ENCODE results near the gene ABCA4.
A peak's percentile ranks its signal among the peaks of the same experiment; 100 is the strongest.

ABCA4 gene

DNA sequence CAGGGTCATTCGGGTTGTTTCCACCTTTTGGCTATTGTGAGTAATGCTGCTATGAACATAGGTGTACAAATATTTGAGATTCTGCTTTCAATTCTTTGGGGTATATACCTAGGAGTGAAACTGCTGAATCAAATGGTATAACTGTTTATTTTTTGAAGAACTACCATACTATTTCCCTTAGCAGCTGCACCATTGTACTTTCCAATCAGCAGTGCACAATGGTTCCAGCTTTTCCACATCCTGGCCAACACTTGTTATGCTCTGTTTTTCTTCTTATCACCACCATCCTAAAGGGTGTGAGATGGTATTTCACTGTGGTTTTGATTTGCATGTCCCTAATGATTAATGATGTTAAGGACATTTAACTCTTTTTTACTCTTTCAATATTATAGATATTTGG, 3.6 kb upstream of the ABCA4 start:
- H3K4me3 ChIP-seq (ENCODE audit: low read depth, low read length), result no peak overlapping the region
- no peak for DNase-seq (ENCODE audit: low read depth, low spot score)
- ChIA-PET POLR2A (no interaction called here), CTCF (interaction anchor here (1.0 kb wide), 1 partner anchor 211 kb away, joined by 3 read pairs; no protein-coding TSS in a partner anchor)
- TF ChIP-seq, protein P1, sequence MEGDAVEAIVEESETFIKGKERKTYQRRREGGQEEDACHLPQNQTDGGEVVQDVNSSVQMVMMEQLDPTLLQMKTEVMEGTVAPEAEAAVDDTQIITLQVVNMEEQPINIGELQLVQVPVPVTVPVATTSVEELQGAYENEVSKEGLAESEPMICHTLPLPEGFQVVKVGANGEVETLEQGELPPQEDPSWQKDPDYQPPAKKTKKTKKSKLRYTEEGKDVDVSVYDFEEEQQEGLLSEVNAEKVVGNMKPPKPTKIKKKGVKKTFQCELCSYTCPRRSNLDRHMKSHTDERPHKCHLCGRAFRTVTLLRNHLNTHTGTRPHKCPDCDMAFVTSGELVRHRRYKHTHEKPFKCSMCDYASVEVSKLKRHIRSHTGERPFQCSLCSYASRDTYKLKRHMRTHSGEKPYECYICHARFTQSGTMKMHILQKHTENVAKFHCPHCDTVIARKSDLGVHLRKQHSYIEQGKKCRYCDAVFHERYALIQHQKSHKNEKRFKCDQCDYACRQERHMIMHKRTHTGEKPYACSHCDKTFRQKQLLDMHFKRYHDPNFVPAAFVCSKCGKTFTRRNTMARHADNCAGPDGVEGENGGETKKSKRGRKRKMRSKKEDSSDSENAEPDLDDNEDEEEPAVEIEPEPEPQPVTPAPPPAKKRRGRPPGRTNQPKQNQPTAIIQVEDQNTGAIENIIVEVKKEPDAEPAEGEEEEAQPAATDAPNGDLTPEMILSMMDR (IDR thresholded peaks at IDR 0.05; ENCODE audit: insufficient read depth, low read length, missing control alignments), result no peak

DNA sequence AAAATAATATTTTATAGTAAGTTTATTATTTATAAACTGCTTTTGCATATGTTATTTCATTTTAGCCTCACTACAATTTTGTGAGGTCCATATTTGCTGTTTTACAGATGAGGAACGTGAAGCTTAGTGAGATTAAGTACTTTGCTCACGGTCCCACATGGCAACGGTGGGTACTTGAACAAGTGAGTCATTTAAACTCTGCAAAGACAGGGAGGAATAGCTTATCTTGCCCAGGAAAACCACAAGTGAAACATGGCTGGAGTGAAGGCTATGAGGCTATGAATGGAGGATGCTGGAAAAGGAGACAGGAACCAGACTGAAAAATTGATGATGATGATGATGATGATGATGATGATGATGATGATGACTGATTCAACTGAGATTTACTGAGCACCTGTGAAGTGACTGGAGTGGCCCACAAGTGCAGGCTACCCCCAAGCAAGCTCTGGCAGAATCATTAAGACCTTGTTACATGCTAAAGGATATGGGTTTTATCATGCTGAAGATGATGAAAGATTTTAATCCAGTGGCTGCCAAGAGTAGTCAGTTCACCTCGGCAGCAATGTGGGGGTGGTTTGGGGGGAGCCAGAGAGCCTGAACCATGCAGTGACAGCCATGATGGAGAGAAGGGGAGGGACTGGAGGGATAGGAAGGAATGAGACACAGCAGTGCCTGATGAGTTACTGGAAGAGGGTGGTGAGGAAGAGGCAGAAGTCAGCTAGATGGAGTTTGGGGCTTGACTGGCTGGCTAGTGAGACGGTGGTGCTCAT, 1.4 kb upstream of the ABCA4 start:
- no peak overlapping the region for H3K4me3 ChIP-seq (ENCODE audit: low read depth, low read length)
- TF ChIP-seq, protein P1 (IDR thresholded peaks at IDR 0.05; ENCODE audit: insufficient read depth, low read length, missing control alignments), result no peak
- CTCF ChIA-PET, result interaction anchor here (1.2 to 1.7 kb wide), 3 partner anchors 20 to 213 kb away, joined by 3 to 8 read pairs (median 3); no protein-coding TSS in a partner anchor
- POLR2A ChIA-PET, result no interaction called here
- peak; percentile 60 for DNase-seq (ENCODE audit: low read depth, low spot score)

DNA sequence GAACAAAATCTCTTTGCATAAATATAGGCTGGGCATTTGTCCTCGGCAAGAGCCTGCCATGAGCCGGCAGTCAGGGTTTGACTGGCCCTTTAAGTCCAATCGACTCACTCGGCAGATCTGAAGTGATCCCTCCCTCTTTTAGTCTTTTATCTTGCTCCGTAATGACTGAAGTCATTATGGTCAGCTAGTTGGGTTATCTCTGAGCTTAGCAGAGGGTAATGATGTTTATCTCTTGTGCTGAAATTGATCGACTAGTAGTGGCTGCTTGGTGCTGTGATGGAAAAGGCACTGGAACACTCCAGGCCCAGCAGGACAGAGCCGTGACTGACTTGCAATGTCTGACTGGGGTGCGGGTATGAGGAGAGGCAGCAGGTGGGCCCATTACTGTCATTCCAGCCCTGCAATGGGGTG, 468 bp upstream of the ABCA4 start:
- ChIA-PET POLR2A (no interaction called here), CTCF (interaction anchor here (1.5 kb wide), 1 partner anchor 59 kb away, joined by 3 read pairs; no protein-coding TSS in a partner anchor)
- TF ChIP-seq, protein P1 (IDR thresholded peaks at IDR 0.05; ENCODE audit: insufficient read depth, low read length, missing control alignments), result no peak
- no peak overlapping the region for H3K4me3 ChIP-seq (ENCODE audit: low read depth, low read length)
- DNase-seq (ENCODE audit: low read depth, low spot score), result no peak

DNA sequence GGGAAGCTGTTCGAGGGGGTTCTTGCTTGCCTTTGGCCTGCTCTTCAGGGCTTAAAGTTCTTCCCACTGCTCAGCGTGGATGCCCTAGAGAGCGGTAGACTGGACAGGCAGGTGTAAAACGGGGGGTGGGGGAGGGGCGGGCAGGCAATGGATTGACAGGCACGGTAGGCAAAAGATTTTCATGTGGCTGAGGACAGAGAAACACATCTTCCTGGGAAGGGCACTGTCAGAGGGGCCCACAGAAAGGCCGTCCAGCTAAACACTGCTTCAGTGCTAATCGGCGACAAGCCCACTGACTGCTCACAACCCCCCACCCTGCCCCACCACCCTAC, 412 bp downstream of the ABCA4 start:
- no peak for DNase-seq (ENCODE audit: low read depth, low spot score)
- H3K4me3 ChIP-seq (ENCODE audit: low read depth, low read length), result no peak overlapping the region
- ChIA-PET POLR2A (no interaction called here), CTCF (interaction anchor here (1.8 kb wide), 1 partner anchor 8 kb away, joined by 5 read pairs; no protein-coding TSS in a partner anchor)
- TF ChIP-seq, protein P1 (IDR thresholded peaks at IDR 0.05; ENCODE audit: insufficient read depth, low read length, missing control alignments), result no peak

DNA sequence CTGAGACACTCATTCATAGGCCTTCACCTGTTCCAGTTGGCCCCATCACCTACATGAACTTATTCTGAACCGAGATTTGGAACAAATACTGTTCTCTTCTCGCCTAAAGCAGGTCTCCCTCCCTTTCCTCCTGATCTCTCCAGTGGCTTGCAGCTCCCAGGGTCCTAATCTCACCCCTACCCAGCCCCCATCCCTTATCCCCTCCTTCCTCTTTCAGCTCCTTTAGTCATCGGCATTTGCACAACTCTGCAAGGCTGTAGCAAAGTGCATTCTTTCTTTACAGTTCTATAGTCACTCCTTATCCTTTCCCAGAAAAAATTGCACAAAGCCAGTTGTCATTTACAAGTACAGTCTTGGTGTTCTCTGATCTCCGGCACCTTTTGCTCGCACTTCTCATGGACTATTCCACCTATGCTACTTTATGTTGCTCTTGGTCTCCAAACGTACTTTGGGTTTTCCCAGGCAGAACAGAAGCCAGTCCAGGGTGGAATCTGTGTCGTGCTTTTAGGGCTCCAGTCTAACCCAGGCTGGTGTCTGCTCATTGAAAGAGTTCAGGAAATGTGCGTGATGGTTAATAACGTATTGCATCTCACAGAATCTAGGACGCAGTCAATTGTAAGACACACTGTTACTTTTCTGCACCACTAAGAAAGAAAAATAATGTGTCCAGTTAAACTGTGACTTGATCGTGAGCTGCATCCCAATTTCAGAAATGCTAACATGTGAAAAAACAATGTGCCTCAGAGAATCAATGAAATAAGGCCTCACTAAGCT, 965 bp downstream of the ABCA4 start:
- POLR2A ChIA-PET, result no interaction called here
- TF ChIP-seq, protein P1 (IDR thresholded peaks at IDR 0.05; ENCODE audit: insufficient read depth, low read length, missing control alignments), result no peak
- no peak overlapping the region for H3K4me3 ChIP-seq (ENCODE audit: low read depth, low read length)
- no peak for DNase-seq (ENCODE audit: low read depth, low spot score)
- CTCF ChIA-PET, result interaction anchor here (0.8 to 1.8 kb wide), 2 partner anchors 9 to 80 kb away, joined by 3 to 5 read pairs; no protein-coding TSS in a partner anchor

DNA sequence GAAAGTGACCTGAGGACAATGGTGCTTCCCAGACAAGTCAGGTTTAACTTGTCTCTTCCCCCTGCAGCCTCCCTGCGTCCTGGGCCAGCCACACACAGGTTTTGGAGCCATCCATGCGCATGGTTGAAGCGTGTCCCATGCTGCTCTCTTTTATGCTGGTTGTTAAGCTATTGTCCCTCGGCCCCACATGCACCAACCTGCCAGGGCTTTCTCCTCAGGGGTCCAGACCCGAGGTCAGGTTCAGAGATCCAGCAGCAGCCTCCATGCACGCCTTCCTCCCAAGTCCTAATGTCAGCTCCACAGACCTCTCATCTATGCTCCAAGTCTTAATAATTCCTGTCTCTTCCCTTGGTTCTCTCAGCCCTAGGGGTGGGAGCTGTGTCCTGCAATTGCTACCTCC, 1.6 kb downstream of the ABCA4 start:
- CTCF ChIA-PET, result interaction anchor here (0.8 to 1.8 kb wide), 2 partner anchors 9 to 79 kb away, joined by 3 to 5 read pairs; no protein-coding TSS in a partner anchor
- H3K4me3 ChIP-seq (ENCODE audit: low read depth, low read length), result no peak overlapping the region
- no peak for DNase-seq (ENCODE audit: low read depth, low spot score)
- POLR2A ChIA-PET, result no interaction called here
- TF ChIP-seq, protein P1 (IDR thresholded peaks at IDR 0.05; ENCODE audit: insufficient read depth, low read length, missing control alignments), result no peak

Data from AG04449 (cell line).